Gastrocnemius medialis (tissue), 4 donors: ENCODE measurements around the gene C2orf80.

Experiments
- POLR2A ChIP-seq, 2 donors: fragments of 450-650 bp; IDR thresholded peaks; one replicate each; pipeline ENCODE4 v1.6.1; 2017; ENCODE audit warnings: antibody characterized with exemption in 2 of 2, mild to moderate bottlenecking in 2 of 2, moderate library complexity in 2 of 2
- TF ChIP-seq, protein P1 (sequence below), 5 experiments: fragments of 450-650 bp in 3 of 5; fragments of 200-600 bp in 2 of 5; sonication (generic) in 2 of 5; IDR thresholded peaks in 4 of 5; conservative IDR thresholded peaks in 1 of 5; 1 replicate in 4 of 5; 2 replicates in 1 of 5; pipeline ENCODE4 v1.5.1; 2016 to 2019; ENCODE audit warnings: antibody characterized with exemption in 5 of 5, mild to moderate bottlenecking in 3 of 5, moderate library complexity in 3 of 5

DNA sequence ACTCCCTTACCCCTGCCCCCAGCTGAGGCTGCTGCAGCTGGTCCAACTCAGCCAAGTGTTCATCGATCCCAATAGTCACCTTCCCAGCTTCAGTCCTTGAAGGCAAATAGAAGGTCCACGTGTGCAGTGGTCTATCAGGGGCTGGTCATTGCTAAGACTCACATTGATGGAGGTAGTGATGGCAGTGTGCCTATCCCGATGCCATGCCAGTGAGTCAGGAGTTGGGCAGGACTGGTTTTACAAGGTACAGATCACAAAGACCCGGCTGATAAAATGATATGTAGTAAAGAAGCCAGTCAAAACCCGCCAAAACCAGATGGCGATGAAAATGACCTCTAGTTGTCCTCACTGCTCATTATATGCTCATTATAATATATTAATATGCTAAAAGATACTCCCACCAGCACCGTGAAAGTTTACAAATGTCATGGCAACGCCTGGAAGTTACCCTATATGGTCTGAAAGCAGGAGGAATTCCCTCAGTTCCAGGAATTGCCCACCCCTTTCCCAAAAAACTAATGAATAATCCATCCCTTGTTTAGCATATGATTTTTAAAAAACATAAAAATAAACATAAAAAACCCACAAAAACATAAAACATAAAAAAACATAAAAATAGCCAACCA lies 2.9 kb upstream of the C2orf80 start:
- TF ChIP-seq, protein P1, sequence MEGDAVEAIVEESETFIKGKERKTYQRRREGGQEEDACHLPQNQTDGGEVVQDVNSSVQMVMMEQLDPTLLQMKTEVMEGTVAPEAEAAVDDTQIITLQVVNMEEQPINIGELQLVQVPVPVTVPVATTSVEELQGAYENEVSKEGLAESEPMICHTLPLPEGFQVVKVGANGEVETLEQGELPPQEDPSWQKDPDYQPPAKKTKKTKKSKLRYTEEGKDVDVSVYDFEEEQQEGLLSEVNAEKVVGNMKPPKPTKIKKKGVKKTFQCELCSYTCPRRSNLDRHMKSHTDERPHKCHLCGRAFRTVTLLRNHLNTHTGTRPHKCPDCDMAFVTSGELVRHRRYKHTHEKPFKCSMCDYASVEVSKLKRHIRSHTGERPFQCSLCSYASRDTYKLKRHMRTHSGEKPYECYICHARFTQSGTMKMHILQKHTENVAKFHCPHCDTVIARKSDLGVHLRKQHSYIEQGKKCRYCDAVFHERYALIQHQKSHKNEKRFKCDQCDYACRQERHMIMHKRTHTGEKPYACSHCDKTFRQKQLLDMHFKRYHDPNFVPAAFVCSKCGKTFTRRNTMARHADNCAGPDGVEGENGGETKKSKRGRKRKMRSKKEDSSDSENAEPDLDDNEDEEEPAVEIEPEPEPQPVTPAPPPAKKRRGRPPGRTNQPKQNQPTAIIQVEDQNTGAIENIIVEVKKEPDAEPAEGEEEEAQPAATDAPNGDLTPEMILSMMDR (IDR thresholded peaks at IDR 0.05 in 4 of 5, conservative IDR thresholded peaks at IDR 0.05 in 1 of 5): no peak
- TF ChIP-seq POLR2A (IDR thresholded peaks at IDR 0.05): no peak
